Measurements from ENCODE around the gene TBX1.

DNA sequence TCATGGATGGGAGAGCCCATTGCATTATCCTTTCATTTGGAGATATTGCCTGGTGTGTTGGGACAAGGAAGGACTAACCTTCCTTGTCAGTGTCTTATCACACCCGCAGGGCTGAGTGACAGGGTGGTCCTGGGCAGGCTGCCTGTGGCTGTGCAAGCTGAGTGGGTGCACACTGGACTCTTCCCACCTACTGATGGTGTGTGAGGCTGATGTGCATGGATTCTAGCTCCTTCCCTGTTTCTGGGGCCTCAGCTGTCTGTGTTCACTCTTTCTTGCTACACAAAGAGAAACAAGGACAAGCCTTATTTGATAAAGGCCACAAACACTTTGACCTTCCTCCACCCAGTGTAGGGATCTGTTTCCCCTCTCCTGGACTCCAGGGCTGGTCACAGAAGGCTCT lies 22.0 kb downstream of the TBX1 start:
- TF ChIP-seq, protein P1, sequence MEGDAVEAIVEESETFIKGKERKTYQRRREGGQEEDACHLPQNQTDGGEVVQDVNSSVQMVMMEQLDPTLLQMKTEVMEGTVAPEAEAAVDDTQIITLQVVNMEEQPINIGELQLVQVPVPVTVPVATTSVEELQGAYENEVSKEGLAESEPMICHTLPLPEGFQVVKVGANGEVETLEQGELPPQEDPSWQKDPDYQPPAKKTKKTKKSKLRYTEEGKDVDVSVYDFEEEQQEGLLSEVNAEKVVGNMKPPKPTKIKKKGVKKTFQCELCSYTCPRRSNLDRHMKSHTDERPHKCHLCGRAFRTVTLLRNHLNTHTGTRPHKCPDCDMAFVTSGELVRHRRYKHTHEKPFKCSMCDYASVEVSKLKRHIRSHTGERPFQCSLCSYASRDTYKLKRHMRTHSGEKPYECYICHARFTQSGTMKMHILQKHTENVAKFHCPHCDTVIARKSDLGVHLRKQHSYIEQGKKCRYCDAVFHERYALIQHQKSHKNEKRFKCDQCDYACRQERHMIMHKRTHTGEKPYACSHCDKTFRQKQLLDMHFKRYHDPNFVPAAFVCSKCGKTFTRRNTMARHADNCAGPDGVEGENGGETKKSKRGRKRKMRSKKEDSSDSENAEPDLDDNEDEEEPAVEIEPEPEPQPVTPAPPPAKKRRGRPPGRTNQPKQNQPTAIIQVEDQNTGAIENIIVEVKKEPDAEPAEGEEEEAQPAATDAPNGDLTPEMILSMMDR (IDR thresholded peaks at IDR 0.05; ENCODE audit: control extremely low read depth in 1 of 3, insufficient read depth in 1 of 3, low read depth in 1 of 3, low read length in 3 of 3): no peak
- no peak for TF ChIP-seq FOSL1 (IDR thresholded peaks at IDR 0.05; ENCODE audit: insufficient read depth, low read depth, low read length)
- TF ChIP-seq, protein P2, sequence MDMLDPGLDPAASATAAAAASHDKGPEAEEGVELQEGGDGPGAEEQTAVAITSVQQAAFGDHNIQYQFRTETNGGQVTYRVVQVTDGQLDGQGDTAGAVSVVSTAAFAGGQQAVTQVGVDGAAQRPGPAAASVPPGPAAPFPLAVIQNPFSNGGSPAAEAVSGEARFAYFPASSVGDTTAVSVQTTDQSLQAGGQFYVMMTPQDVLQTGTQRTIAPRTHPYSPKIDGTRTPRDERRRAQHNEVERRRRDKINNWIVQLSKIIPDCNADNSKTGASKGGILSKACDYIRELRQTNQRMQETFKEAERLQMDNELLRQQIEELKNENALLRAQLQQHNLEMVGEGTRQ (IDR thresholded peaks at IDR 0.05; ENCODE audit: low read length): no peak
- TF ChIP-seq EZH2 (IDR thresholded peaks at IDR 0.05; ENCODE audit: low read depth, low read length, severe bottlenecking): no peak
- no peak for TF ChIP-seq POLR2A (IDR thresholded peaks at IDR 0.05; ENCODE audit: control extremely low read depth in 1 of 2, low read depth in 2 of 2, low read length in 2 of 2)
